K562 (cell line): ENCODE data around the gene DNAJC17. TPM values are rescaled to one million over a fixed set of nuclear protein-coding genes. Genes with fewer than 3 reads are reported as not detected.

Experiments
- CEBPG ChIP-seq, 3 experiments: fragments of 200-800 bp in 1 of 3; sonication (Bioruptor generic) in 1 of 3; sonication (generic) in 1 of 3; formaldehyde crosslinking in 1 of 3; IDR thresholded peaks in 2 of 3; conservative IDR thresholded peaks in 1 of 3; 2 replicates each; pipeline versions ENCODE4 v1.6.1 to v1.8.0; 2016 to 2022; ENCODE audit warnings: missing compliant biosample characterization in 2 of 3, missing genetic modification characterization in 2 of 3, mild to moderate bottlenecking in 1 of 3, missing genetic modification reagents in 1 of 3
- NFYB ChIP-seq: IDR thresholded peaks from 2 replicates; pipeline ENCODE4 v1.6.1; 2011; ENCODE audit warnings: mild to moderate bottlenecking, moderate library complexity; ENCODE audit not compliant: insufficient read length; ENCODE audit errors: extremely low read depth
- PHF8 ChIP-seq: fragments of 200-600 bp; sonication (generic); IDR thresholded peaks from 2 replicates; pipeline ENCODE4 v1.6.1; 2012; ENCODE audit warnings: mixed run types, mild to moderate bottlenecking, inconsistent platforms, low read length, moderate library complexity, borderline replicate concordance
- PRMT5 ChIP-seq: sonication (generic); formaldehyde crosslinking; IDR thresholded peaks from 2 replicates; pipeline ENCODE4 v1.5.0; 2020; ENCODE audit warnings: missing genetic modification reagents
- SAFB ChIP-seq: fragments of 200-400 bp; formaldehyde crosslinking; IDR thresholded peaks from 2 replicates; pipeline ENCODE4 v1.6.1; 2017; ENCODE audit warnings: low read depth, low read length, borderline replicate concordance
- polyA plus RNA-seq, 8 experiments: library from polyadenylated mRNA; depleted of rRNA in 4 of 8; stranded (reverse) in 5 of 8; unstranded in 3 of 8; fragments of >200 nt; fragmentation: Nextera tagmentation in 2 of 8; fragmentation: Illumina TruSeq in 1 of 8; extraction: Ambion mirVana in 2 of 8; extraction: Trizol in 1 of 8; gene quantifications; 2 replicates each; pipeline versions ENCODE4 v1.2.1 to v1.2.3, GENCODE V29; 2011 to 2014; ENCODE audit warnings: inconsistent platforms in 1 of 8, missing spikeins in 1 of 8
- total RNA-seq, 7 experiments: library from RNA; depleted of rRNA in 6 of 7; stranded (reverse); fragments of >200 nt in 6 of 7; fragmentation: Illumina TruSeq in 2 of 7; extraction: Trizol in 2 of 7; gene quantifications; 2 replicates each; pipeline versions ENCODE4 v1.2.1 to v1.2.3, GENCODE V29; 2011 to 2021; ENCODE audit warnings: low replicate concordance in 1 of 7
- TF ChIP-seq, protein P1 (sequence below): fragments of 450-650 bp; IDR thresholded peaks from 2 replicates; pipeline ENCODE4 v1.6.1; 2016; ENCODE audit warnings: mild to moderate bottlenecking, moderate library complexity
- TF ChIP-seq, protein P2 (sequence below), 2 experiments: IDR thresholded peaks; 2 replicates each; pipeline ENCODE4 v1.6.1; 2012; ENCODE audit warnings: improper control_type of control experiment in 2 of 2, low read depth in 2 of 2, low read length in 2 of 2, borderline replicate concordance in 1 of 2

Gene DNAJC17
- total and polyA plus RNA-seq, 9 of the 15 experiments (the other 6 are each of a cell fraction or from before 2014, with no cell fraction given): 2.4 to 79.4 (median 44.2) TPM

- TF ChIP-seq CEBPG (CRISPR knock-in tag; IDR thresholded peaks at IDR 0.05): 0 out of 2 replicates have a peak, but pooled peaks have one; percentile 29
- TF ChIP-seq CEBPG (tag; conservative IDR thresholded peaks at IDR 0.05 in 1 of 2, IDR thresholded peaks at IDR 0.05 in 1 of 2): no peak
- TF ChIP-seq PHF8: peak; percentile 71; the same call in 1 of the 2 replicates
- TF ChIP-seq, protein P1, sequence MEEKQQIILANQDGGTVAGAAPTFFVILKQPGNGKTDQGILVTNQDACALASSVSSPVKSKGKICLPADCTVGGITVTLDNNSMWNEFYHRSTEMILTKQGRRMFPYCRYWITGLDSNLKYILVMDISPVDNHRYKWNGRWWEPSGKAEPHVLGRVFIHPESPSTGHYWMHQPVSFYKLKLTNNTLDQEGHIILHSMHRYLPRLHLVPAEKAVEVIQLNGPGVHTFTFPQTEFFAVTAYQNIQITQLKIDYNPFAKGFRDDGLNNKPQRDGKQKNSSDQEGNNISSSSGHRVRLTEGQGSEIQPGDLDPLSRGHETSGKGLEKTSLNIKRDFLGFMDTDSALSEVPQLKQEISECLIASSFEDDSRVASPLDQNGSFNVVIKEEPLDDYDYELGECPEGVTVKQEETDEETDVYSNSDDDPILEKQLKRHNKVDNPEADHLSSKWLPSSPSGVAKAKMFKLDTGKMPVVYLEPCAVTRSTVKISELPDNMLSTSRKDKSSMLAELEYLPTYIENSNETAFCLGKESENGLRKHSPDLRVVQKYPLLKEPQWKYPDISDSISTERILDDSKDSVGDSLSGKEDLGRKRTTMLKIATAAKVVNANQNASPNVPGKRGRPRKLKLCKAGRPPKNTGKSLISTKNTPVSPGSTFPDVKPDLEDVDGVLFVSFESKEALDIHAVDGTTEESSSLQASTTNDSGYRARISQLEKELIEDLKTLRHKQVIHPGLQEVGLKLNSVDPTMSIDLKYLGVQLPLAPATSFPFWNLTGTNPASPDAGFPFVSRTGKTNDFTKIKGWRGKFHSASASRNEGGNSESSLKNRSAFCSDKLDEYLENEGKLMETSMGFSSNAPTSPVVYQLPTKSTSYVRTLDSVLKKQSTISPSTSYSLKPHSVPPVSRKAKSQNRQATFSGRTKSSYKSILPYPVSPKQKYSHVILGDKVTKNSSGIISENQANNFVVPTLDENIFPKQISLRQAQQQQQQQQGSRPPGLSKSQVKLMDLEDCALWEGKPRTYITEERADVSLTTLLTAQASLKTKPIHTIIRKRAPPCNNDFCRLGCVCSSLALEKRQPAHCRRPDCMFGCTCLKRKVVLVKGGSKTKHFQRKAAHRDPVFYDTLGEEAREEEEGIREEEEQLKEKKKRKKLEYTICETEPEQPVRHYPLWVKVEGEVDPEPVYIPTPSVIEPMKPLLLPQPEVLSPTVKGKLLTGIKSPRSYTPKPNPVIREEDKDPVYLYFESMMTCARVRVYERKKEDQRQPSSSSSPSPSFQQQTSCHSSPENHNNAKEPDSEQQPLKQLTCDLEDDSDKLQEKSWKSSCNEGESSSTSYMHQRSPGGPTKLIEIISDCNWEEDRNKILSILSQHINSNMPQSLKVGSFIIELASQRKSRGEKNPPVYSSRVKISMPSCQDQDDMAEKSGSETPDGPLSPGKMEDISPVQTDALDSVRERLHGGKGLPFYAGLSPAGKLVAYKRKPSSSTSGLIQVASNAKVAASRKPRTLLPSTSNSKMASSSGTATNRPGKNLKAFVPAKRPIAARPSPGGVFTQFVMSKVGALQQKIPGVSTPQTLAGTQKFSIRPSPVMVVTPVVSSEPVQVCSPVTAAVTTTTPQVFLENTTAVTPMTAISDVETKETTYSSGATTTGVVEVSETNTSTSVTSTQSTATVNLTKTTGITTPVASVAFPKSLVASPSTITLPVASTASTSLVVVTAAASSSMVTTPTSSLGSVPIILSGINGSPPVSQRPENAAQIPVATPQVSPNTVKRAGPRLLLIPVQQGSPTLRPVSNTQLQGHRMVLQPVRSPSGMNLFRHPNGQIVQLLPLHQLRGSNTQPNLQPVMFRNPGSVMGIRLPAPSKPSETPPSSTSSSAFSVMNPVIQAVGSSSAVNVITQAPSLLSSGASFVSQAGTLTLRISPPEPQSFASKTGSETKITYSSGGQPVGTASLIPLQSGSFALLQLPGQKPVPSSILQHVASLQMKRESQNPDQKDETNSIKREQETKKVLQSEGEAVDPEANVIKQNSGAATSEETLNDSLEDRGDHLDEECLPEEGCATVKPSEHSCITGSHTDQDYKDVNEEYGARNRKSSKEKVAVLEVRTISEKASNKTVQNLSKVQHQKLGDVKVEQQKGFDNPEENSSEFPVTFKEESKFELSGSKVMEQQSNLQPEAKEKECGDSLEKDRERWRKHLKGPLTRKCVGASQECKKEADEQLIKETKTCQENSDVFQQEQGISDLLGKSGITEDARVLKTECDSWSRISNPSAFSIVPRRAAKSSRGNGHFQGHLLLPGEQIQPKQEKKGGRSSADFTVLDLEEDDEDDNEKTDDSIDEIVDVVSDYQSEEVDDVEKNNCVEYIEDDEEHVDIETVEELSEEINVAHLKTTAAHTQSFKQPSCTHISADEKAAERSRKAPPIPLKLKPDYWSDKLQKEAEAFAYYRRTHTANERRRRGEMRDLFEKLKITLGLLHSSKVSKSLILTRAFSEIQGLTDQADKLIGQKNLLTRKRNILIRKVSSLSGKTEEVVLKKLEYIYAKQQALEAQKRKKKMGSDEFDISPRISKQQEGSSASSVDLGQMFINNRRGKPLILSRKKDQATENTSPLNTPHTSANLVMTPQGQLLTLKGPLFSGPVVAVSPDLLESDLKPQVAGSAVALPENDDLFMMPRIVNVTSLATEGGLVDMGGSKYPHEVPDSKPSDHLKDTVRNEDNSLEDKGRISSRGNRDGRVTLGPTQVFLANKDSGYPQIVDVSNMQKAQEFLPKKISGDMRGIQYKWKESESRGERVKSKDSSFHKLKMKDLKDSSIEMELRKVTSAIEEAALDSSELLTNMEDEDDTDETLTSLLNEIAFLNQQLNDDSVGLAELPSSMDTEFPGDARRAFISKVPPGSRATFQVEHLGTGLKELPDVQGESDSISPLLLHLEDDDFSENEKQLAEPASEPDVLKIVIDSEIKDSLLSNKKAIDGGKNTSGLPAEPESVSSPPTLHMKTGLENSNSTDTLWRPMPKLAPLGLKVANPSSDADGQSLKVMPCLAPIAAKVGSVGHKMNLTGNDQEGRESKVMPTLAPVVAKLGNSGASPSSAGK: peak; percentile 85; the same call in 1 of the 2 replicates
- peak; percentile 78 for TF ChIP-seq NFYB
- TF ChIP-seq, protein P2, sequence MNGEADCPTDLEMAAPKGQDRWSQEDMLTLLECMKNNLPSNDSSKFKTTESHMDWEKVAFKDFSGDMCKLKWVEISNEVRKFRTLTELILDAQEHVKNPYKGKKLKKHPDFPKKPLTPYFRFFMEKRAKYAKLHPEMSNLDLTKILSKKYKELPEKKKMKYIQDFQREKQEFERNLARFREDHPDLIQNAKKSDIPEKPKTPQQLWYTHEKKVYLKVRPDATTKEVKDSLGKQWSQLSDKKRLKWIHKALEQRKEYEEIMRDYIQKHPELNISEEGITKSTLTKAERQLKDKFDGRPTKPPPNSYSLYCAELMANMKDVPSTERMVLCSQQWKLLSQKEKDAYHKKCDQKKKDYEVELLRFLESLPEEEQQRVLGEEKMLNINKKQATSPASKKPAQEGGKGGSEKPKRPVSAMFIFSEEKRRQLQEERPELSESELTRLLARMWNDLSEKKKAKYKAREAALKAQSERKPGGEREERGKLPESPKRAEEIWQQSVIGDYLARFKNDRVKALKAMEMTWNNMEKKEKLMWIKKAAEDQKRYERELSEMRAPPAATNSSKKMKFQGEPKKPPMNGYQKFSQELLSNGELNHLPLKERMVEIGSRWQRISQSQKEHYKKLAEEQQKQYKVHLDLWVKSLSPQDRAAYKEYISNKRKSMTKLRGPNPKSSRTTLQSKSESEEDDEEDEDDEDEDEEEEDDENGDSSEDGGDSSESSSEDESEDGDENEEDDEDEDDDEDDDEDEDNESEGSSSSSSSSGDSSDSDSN (IDR thresholded peaks at IDR 0.05; ENCODE audit: borderline replicate concordance in 1 of 2, low read depth in 2 of 2, low read length in 2 of 2): peak; percentile 45 to 65; a peak in 2 of 4 replicates
- no peak for TF ChIP-seq SAFB
- no peak for TF ChIP-seq PRMT5 (CRISPR knock-in tag)
Observed at GRCh38 chr15:40763801-40764628, 43.3 kb downstream of the DNAJC17 start, which contains the start of gene GCHFR (continued).
